ENCODE results near the gene PPFIBP2. TPM values are rescaled to one million over a fixed set of nuclear protein-coding genes. Genes with fewer than 3 reads are reported as not detected.

PPFIBP2 gene
- total and polyA plus RNA-seq, 12 donors, result 6.4 to 40.7 (median 21.4) TPM

DNA sequence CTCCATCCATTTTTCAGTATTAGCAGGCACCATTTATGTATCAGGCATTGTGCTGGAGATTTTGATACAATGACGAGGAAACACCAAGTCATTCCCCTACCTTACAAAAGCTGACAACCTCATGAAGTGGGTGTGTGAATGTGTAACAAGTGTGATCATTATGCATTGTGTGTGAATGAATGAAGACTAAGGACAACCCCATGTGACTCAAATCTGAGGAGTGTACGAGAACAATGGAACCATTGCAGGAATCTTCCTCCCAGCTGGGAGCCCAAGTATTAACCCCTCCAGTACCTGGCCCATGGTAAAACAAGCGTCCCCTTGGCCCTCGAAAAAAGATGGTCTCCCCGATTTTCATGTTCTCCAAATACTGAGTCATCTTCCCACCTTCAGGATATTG lies 155.1 kb downstream of the PPFIBP2 start:
- H3K4me1 ChIP-seq, result peaks cover 4 to 18% (median 13%) of the 10 kb centered on the region in 9 donors
- no peak overlapping the region for H3K27ac ChIP-seq
- DNase-seq (no peak), ATAC-seq (no peak)
- intact Hi-C loops (cut with DNase I), result loop anchor here in 5 of 10 donors (5.0 kb wide), 3 partner anchors 92 to 157 kb away; partner anchors contain the start of gene PPFIBP2 (in 1 of the 5)
- no peak overlapping the region for H3K4me3 ChIP-seq
- TF ChIP-seq, protein P1, sequence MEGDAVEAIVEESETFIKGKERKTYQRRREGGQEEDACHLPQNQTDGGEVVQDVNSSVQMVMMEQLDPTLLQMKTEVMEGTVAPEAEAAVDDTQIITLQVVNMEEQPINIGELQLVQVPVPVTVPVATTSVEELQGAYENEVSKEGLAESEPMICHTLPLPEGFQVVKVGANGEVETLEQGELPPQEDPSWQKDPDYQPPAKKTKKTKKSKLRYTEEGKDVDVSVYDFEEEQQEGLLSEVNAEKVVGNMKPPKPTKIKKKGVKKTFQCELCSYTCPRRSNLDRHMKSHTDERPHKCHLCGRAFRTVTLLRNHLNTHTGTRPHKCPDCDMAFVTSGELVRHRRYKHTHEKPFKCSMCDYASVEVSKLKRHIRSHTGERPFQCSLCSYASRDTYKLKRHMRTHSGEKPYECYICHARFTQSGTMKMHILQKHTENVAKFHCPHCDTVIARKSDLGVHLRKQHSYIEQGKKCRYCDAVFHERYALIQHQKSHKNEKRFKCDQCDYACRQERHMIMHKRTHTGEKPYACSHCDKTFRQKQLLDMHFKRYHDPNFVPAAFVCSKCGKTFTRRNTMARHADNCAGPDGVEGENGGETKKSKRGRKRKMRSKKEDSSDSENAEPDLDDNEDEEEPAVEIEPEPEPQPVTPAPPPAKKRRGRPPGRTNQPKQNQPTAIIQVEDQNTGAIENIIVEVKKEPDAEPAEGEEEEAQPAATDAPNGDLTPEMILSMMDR (IDR thresholded peaks at IDR 0.05), result no peak
- 66 to 70% methylated on average over 5 of the region's 5 CpGs for WGBS, 2 donors
- peaks cover 0 to 27% (median 20%) of the 10 kb centered on the region in 7 donors for H3K27me3 ChIP-seq
- peaks cover 0 to 20% (median 0%) of the 10 kb centered on the region in 9 donors for H3K36me3 ChIP-seq
- H3K9me3 ChIP-seq, result no peaks in the 10 kb centered on the region

DNA sequence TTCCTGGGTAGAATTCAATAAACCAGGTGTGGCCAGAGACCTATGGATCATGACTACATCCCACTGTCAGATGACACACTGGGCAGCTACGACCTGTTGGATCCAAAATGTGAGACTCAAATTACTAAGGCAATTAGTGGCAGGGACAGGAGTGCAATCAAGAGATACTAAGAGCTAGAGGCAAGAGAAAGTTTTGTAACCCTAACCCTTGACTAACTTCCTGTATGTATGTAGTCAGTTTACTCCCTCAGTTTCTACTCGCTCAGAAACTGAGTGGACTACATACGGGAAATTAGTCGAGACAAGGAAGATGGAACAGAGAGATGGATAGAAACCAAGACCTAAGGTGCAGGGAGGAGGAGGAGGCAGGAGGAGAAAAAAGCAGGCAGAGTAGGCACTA lies 156.8 kb downstream of the PPFIBP2 start:
- Histone ChIP-seq H3K27me3 (peaks cover 0 to 44% (median 33%) of the 10 kb centered on the region in 7 donors), H3K36me3 (peaks cover 0 to 17% (median 0%) of the 10 kb centered on the region in 9 donors), H3K4me3 (no peak overlapping the region), H3K4me1 (peaks cover 4 to 22% (median 12%) of the 10 kb centered on the region in 9 donors), H3K9me3 (no peaks in the 10 kb centered on the region), H3K27ac (no peak overlapping the region)
- DNase-seq, result no peak
- TF ChIP-seq, protein P1 (IDR thresholded peaks at IDR 0.05), result no peak
- intact Hi-C loops (cut with DNase I), result loop anchor here in 1 of 10 donors (10.0 kb wide), 1 partner anchor 316 kb away; no protein-coding TSS in a partner anchor
- no peak for ATAC-seq
- 65 to 86% methylated on average over 4 of the region's 4 CpGs for WGBS, 2 donors

DNA sequence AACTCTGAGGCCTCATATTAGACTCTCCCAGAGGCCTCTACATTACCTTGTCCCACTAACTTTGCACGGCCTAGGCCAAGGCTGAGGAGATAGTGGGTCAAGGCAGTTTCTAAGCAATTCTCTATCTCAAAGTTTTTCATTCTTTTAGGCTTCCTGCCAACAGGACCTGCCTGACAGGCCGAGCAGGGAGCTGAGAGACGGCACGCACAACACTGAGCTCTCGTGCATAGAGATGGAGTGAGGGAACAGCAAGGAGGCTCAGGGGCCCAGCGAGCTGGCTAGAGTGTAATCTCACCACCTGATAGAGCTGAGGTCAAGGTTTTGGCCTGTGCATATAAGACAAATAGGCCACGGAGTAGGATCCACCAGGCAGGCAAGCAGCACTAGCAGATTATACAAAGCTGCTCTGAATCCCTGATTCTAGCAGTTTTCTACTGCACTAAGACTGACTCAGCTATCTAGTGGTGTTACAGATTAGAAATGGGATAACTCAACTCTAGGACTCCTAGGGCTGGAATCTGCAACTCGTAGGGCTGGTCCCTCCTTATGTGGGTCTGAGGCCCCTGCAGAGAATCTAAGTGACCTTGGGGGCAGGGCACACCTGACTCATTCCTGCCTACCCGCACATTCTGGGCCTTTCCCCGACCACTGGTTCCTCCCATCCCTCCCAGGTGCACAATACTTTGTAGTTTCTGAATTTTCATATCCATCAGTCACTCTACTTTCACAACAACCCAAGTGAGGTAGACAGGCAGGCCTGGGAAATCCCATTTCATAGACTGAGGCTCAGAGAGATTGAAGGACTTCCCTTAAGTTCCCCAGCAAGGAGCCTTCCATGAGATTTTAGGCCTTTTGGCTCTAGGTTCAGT lies 157.8 kb downstream of the PPFIBP2 start:
- TF ChIP-seq, protein P1 (IDR thresholded peaks at IDR 0.05), result no peak
- H3K4me3 ChIP-seq, result no peak overlapping the region
- no peaks in the 10 kb centered on the region for H3K9me3 ChIP-seq
- H3K4me1 ChIP-seq, result peaks cover 4 to 22% (median 12%) of the 10 kb centered on the region in 9 donors
- intact Hi-C loops (cut with DNase I), result loop anchor here in 1 of 10 donors (10.0 kb wide), 1 partner anchor 317 kb away; no protein-coding TSS in a partner anchor
- no peak for DNase-seq
- peaks cover 0 to 48% (median 33%) of the 10 kb centered on the region in 7 donors for H3K27me3 ChIP-seq
- no peak for ATAC-seq
- WGBS, 2 donors, result 85 to 88% methylated on average over 10 of the region's 10 CpGs
- no peak overlapping the region for H3K27ac ChIP-seq
- peaks cover 0 to 13% (median 0%) of the 10 kb centered on the region in 9 donors for H3K36me3 ChIP-seq

DNA sequence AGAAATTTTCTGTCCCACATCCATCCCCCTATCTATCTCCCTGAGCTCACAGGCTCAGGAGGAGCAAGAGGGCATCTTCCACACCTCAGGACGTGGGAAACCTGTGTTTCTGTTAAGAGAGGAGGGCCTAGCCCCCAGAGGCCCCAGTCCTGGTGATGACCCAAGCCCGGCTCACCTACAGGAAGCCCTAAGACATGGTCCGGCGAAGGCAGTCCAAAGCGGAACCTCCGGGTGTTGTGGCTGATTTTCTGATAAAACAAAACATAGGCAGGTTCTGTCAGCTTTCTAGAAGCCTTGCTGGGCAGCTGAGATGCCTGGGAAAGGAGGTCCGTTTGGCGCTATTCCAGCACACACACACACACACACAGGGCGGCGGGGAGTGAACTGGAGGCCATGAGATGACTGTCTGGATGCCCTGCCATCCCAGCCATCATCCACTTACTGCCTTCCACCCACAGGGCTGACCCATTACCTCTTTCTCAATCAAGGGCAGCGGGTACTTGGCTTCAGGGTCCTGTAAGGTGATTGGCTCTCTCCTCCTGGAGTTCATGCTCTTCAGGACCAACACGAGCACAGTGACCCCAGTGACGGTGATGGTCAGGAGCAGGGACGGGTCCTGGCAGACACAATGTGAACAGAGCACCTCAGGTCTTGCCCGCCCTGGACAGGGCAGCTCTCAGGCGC lies 158.6 kb downstream of the PPFIBP2 start:
- ATAC-seq (peak in 4 of 8 donors; percentile 12 to 29 (median 18)), DNase-seq (no peak)
- Histone ChIP-seq H3K9me3 (no peaks in the 10 kb centered on the region), H3K27ac (peak overlapping the region in 1 of 10 donors; percentile 79), H3K27me3 (peaks cover 0 to 50% (median 33%) of the 10 kb centered on the region in 7 donors), H3K36me3 (peaks cover 0 to 4% (median 0%) of the 10 kb centered on the region in 9 donors), H3K4me3 (peak overlapping the region in 7 of 10 donors; percentile 58 to 64 (median 62)), H3K4me1 (peaks cover 4 to 22% (median 12%) of the 10 kb centered on the region in 9 donors)
- TF ChIP-seq, protein P1 (IDR thresholded peaks at IDR 0.05), result no peak
- WGBS, 2 donors, result 91 to 92% methylated on average over 16 of the region's 16 CpGs
- intact Hi-C loops (cut with DNase I), result loop anchor here in 1 of 10 donors (10.0 kb wide), 1 partner anchor 318 kb away; no protein-coding TSS in a partner anchor

Data from heart right ventricle (tissue), 16 donors.